Activated CD8-positive, alpha-beta memory T cell treated with anti-CD3 and anti-CD28 coated beads, Interleukin-2, amount 10 ng/mL, durations not matched to agents 7 days and 5 days (primary cell): ENCODE data around the gene ELFN2. TPM values are rescaled to one million over a fixed set of nuclear protein-coding genes. Genes with fewer than 3 reads are reported as not detected.

Source experiments
- ATAC-seq: fragments of 150-1000 bp; cut with Tn5 transposase; one replicate; pipeline ENCODE4 v1.10.0; 2021; ENCODE audit warnings: moderate library complexity
- CTCF ChIA-PET: fragments of 350-600 bp; sonication (Branson Sonifier 250); formaldehyde crosslinking; loops from one replicate; lab custom pipeline; 2021; ENCODE audit warnings: antibody characterized with exemption; lab: Charles Lee
- DNase-seq: peaks from one replicate; pipeline ENCODE4 v3.0.0-alpha.2; 2020
- H3K27ac Mint-ChIP-seq: one replicate; pipeline ENCODE4 v1.8.0; 2021; ENCODE audit warnings: mild to moderate bottlenecking, mixed read lengths
- H3K27me3 Mint-ChIP-seq: one replicate; pipeline ENCODE4 v1.8.0; 2021; ENCODE audit warnings: mixed read lengths
- H3K36me3 Mint-ChIP-seq: one replicate; pipeline ENCODE4 v1.8.0; 2021; ENCODE audit warnings: mild to moderate bottlenecking, mixed read lengths
- H3K4me1 Mint-ChIP-seq: one replicate; pipeline ENCODE4 v1.8.0; 2021; ENCODE audit warnings: mixed read lengths
- H3K4me3 Mint-ChIP-seq: one replicate; pipeline ENCODE4 v1.8.0; 2021; ENCODE audit warnings: mild to moderate bottlenecking, moderate library complexity, mixed read lengths
- H3K9me3 Mint-ChIP-seq: one replicate; pipeline ENCODE4 v1.8.0; 2022; ENCODE audit warnings: low read depth, mixed read lengths
- total RNA-seq, 2 experiments: library from RNA; stranded (reverse); gene quantifications; one replicate each; pipeline ENCODE4 v1.2.3, GENCODE V29; 2021

The ELFN2 gene
- total RNA-seq, 2 experiments from 2014 or later: 0.07 to 0.50 TPM

DNA sequence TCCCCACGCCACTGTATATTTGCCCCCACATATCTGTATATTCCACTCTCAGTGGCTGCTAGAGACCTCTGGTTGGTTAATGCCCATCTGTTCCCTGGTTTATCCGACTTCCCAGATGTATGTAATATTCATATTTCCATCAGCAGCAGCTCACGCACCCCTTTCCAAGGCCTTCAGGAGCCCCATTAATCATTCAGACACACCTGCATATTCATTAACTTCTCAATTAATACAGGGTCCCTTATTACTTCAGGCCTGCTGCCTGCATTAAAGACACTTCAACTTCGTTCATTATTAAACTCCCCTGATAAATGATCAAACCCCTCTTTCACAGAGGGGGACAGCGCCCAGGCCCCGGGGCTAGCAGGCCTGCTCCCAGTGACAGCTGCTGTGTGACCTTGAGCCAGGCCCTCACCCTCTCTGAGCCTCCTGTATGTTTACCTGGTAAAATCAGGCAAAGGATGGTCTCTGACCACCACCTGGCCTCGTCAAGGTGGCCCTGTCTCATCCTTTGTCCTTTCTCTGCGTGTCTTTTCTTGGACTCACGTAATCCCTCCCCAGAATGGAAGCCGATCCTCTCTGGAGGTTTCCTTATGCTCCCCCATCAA is 34.5 kb downstream of the ELFN2 start:
- no peak for ATAC-seq

DNA sequence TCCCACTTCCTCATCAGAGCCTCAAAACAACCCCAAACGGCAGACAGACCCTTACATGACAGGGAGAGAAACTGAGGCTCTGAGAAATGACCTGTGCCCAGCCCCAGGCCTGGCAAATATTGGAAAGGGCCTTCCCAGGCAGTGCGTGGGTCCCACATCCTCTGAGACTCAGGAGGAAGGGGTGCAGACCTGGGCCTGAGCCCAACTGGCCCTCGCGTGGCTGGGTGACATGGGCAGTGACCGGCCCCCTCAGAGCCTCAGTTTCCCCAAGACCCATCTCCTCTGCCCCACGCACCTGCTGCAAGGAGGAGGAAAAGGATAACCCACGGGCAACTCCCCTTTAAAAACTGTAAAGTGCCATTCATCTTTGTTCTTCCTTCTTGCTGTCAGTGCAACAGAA is 35.6 kb downstream of the ELFN2 start:
- no peaks in the 10 kb centered on the region for H3K4me1 Mint-ChIP-seq
- DNase-seq: no peak
- ATAC-seq: no peak
- no peaks in the 10 kb centered on the region for H3K9me3 Mint-ChIP-seq
- peaks cover 2% of the 10 kb centered on the region for H3K27me3 Mint-ChIP-seq
- H3K4me3 Mint-ChIP-seq: no peak overlapping the region
- no peaks in the 10 kb centered on the region for H3K36me3 Mint-ChIP-seq
- H3K27ac Mint-ChIP-seq: no peak overlapping the region
- CTCF ChIA-PET: no interaction called here

More for the DNA sequence above, 34.5 kb downstream of the ELFN2 start:
- H3K27ac Mint-ChIP-seq: no peak overlapping the region
- no peaks in the 10 kb centered on the region for H3K9me3 Mint-ChIP-seq
- no peaks in the 10 kb centered on the region for H3K36me3 Mint-ChIP-seq
- DNase-seq: no peak
- CTCF ChIA-PET: no interaction called here
- H3K4me3 Mint-ChIP-seq: no peak overlapping the region
- H3K4me1 Mint-ChIP-seq: no peaks in the 10 kb centered on the region
- H3K27me3 Mint-ChIP-seq: peaks cover 2% of the 10 kb centered on the region

DNA sequence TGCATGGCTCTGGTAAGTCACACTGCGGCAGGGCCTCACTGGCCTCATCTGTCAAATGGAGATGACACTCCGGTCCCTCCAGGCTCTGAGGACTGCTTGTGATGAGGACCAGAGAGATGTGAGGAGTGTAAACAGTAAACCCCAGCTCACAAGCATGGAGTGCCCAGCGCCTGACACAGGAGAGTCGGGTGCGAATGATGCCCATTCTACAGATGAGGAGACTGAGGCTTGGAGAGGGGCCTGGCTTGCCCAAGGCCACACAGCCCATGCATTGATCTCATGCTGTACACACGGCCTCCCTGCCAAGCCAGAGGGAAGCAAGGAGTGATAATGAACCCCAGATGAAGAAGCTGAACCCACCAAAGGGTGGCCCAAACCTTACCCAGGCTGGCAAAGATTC is 37.2 kb downstream of the ELFN2 start:
- no peak for DNase-seq
- H3K36me3 Mint-ChIP-seq: no peaks in the 10 kb centered on the region
- no peak for ATAC-seq
- H3K4me3 Mint-ChIP-seq: no peak overlapping the region
- H3K27ac Mint-ChIP-seq: no peak overlapping the region
- no peaks in the 10 kb centered on the region for H3K4me1 Mint-ChIP-seq
- H3K27me3 Mint-ChIP-seq: no peaks in the 10 kb centered on the region
- H3K9me3 Mint-ChIP-seq: no peaks in the 10 kb centered on the region
- CTCF ChIA-PET: interaction anchor here (1.1 kb wide), 1 partner anchor 10 kb away, joined by 4 read pairs; no protein-coding TSS in a partner anchor

DNA sequence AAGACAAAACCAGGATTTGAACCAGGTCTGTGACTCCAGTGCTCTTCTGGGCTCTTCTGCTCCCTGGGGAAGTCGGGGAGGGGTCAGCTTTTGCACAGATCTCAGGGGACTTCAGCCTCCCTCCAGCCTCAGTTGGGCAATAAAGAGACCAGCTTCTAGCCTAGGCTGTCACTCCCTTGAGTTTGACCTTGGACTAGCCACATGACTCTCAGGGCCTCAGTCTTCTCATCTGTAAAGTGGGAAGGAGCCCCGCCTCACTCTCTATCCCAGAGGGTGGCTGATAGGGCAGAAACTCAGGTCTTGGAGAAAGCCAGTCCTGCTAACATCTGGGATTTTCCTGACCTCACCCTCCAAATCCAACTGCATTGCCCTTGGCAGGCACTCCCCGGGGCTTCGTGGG is 38.7 kb downstream of the ELFN2 start:
- H3K9me3 Mint-ChIP-seq: no peaks in the 10 kb centered on the region
- no peak overlapping the region for H3K27ac Mint-ChIP-seq
- H3K4me1 Mint-ChIP-seq: no peaks in the 10 kb centered on the region
- no peaks in the 10 kb centered on the region for H3K36me3 Mint-ChIP-seq
- H3K4me3 Mint-ChIP-seq: no peak overlapping the region
- DNase-seq (no peak), ATAC-seq (no peak)
- CTCF ChIA-PET: no interaction called here
- no peaks in the 10 kb centered on the region for H3K27me3 Mint-ChIP-seq

DNA sequence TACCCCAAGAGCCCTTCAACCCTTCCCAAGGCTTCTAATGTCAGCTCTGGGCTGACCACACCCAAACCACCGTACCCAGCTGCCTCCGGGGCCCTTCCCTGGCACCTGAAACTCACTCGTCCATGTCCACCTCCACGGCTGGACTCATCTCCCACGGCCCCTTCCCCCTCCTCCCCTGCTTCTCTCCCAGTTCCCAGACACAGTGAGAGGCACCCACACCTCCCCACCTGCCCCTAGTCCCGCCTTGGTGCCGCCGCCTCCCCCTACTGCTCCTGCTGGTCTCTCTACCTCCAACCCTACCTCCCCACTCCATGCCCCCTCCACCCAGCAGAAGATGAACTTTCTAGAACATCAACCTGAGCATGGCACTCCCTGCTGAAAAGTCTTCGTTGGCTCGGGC is 39.5 kb downstream of the ELFN2 start:
- Mint-ChIP-seq H3K9me3 (no peaks in the 10 kb centered on the region), H3K36me3 (no peaks in the 10 kb centered on the region), H3K27ac (no peak overlapping the region), H3K4me1 (no peaks in the 10 kb centered on the region), H3K27me3 (no peaks in the 10 kb centered on the region), H3K4me3 (no peak overlapping the region)
- ATAC-seq (no peak), DNase-seq (no peak)
- CTCF ChIA-PET: no interaction called here

DNA sequence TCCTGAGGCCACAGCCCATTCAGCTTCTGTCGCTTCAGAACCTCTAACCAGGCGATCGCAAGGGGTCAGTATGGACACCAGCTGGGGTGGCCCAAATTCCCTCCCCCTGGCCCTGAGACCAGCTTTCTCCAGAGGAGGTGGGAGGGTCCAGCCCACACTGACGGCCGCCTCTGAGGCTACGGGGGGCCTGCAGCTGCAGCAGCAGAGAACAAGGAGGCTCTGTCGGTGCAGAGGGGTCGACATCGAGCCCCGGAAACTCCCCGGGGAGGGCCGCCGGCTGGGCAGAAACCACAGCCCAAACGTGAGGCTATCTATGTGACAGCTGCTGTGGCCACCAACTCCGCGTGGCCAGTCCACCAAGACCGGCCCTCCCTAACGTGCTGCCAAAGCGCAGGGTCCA is 40.8 kb downstream of the ELFN2 start:
- Mint-ChIP-seq H3K4me3 (no peak overlapping the region), H3K27me3 (no peaks in the 10 kb centered on the region), H3K36me3 (no peaks in the 10 kb centered on the region), H3K4me1 (no peaks in the 10 kb centered on the region), H3K27ac (no peak overlapping the region), H3K9me3 (no peaks in the 10 kb centered on the region)
- CTCF ChIA-PET: no interaction called here
- ATAC-seq (no peak), DNase-seq (no peak)

DNA sequence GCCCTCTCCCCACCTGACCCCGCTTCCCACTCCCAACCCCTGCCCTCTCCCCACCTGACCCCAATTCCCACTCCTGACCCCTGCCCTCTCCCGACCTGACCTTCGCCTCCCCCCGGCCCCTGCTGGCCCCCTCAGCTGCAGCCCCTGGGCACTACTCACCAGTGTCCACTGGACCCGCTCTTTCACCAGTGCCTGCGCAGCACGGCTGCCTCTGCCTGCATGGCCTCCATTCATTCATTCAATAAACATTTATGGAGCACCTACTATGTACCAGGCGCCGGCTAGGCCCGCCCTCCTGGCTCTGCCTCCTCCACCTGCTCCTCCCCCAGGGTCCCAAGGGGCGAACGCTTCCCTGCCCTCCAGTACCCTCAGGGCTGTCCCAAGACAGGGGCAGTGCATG is 42.6 kb downstream of the ELFN2 start:
- no peaks in the 10 kb centered on the region for H3K36me3 Mint-ChIP-seq
- H3K4me1 Mint-ChIP-seq: no peaks in the 10 kb centered on the region
- no peak for DNase-seq
- peaks cover under 1% of the 10 kb centered on the region for H3K27me3 Mint-ChIP-seq
- CTCF ChIA-PET: no interaction called here
- ATAC-seq: no peak
- no peaks in the 10 kb centered on the region for H3K9me3 Mint-ChIP-seq
- no peak overlapping the region for H3K27ac Mint-ChIP-seq
- H3K4me3 Mint-ChIP-seq: no peak overlapping the region

DNA sequence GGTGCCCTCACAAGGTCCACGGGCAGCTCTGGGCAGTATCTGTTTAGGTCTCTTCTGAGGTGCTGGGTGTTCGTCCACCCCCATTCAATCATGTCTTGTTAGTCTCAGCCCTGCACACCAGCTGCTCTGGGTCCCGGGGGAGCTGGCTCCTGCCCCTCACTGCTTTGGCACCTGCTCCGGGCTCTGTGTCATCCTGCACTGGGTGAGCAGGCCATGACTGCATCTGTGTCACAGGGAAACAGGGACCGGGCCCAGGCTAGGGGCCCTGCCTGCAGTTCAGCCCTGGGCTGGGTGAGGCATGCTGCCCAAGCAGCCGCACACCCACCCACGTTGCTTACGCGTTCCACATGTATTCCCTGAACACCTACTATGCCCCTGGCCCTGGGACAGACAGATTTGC is 43.9 kb downstream of the ELFN2 start:
- H3K27me3 Mint-ChIP-seq: peaks cover 9% of the 10 kb centered on the region
- no peaks in the 10 kb centered on the region for H3K36me3 Mint-ChIP-seq
- no peaks in the 10 kb centered on the region for H3K9me3 Mint-ChIP-seq
- ATAC-seq: no peak
- H3K4me1 Mint-ChIP-seq: no peaks in the 10 kb centered on the region
- no peak overlapping the region for H3K4me3 Mint-ChIP-seq
- no peak overlapping the region for H3K27ac Mint-ChIP-seq
- no peak for DNase-seq
- CTCF ChIA-PET: no interaction called here

DNA sequence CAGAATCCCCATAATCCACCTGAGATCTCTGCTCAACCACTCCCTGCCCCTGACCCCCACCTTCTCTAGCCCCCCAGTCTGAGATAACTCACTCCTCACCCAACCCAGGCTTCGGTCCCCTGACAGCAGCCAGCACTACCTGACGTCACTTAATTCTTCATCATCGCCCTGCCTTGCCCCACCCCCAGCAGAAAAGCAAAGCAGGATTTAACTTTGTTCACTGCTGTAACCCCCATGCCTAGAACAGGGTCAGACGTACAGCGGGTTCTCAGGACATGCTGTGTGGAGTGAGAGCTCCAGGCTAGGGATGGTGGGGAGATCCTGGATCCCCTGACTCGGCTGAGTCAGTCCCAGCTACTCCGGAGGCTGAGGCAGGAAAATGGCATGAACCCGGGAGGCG is 45.8 kb downstream of the ELFN2 start:
- no peak for ATAC-seq
- H3K27ac Mint-ChIP-seq: no peak overlapping the region
- H3K9me3 Mint-ChIP-seq: no peaks in the 10 kb centered on the region
- H3K27me3 Mint-ChIP-seq: peaks cover 18% of the 10 kb centered on the region
- H3K4me1 Mint-ChIP-seq: no peaks in the 10 kb centered on the region
- CTCF ChIA-PET: no interaction called here
- H3K4me3 Mint-ChIP-seq: no peak overlapping the region
- DNase-seq: no peak
- H3K36me3 Mint-ChIP-seq: no peaks in the 10 kb centered on the region

DNA sequence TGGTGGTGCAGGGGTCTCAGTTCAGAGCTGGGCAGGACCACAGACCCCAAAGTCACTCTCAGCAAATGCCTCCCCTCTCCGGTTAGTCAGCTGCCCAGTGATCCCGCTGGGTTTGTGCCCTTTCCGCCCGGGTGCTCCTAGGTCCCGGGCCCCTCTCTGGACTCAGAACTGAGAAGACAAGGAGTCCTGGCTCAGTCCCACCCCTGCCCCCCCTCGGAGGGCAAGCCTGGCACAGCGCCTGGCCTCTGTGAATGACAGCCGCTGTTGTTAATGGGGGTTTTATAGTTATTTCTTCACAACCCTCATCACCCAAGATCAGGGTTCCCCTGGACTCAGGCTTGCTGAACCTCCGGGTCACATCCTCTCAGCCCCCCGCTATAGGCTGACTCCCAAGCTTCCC is 47.6 kb downstream of the ELFN2 start:
- no peak overlapping the region for H3K27ac Mint-ChIP-seq
- peaks cover 20% of the 10 kb centered on the region for H3K27me3 Mint-ChIP-seq
- H3K4me3 Mint-ChIP-seq: no peak overlapping the region
- no peaks in the 10 kb centered on the region for H3K4me1 Mint-ChIP-seq
- CTCF ChIA-PET: no interaction called here
- ATAC-seq (no peak), DNase-seq (no peak)
- H3K36me3 Mint-ChIP-seq: no peaks in the 10 kb centered on the region
- H3K9me3 Mint-ChIP-seq: no peaks in the 10 kb centered on the region

DNA sequence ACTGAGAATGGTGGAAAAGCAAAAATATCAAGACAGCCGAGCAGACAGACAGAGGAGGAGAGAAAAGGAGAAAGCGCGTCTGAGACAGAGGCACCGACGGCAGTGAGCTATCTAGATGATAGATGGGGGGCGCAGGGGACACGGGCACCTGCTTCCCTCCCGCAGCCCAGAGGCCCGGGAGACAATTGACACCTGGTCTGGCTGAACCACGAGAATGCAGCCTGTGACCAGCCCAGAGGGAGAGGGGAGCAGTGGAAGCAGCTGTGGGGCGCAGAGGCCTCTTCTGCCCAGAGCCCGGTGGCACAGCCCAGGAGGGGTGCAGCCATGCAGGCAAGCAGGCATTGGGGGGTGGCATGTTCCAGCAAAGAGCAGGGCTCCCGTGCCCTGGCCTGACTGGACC is 48.2 kb downstream of the ELFN2 start:
- H3K4me1 Mint-ChIP-seq: no peaks in the 10 kb centered on the region
- no peak for ATAC-seq

DNA sequence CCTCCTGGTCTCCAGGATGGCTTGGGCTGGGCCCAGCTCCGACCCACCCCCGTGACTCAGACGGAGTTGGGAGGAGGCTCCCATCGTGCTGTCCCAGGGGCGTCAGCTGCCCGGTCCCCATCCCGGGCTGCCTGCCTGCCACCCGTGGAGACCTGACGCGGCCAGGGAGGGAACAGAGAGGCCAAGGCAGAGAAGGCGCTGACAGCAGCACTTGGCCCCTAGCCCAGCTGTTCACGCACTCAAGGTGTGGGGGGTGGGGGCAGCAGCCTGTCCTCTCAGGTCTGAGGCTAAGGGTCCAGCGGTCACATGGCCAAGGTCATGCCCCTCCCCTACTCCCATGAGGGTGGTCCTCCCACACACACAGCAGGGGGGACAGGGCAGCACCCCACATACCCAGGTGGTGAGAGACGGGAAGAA is 48.6 kb downstream of the ELFN2 start:
- peaks cover 20% of the 10 kb centered on the region for H3K27me3 Mint-ChIP-seq
- H3K4me1 Mint-ChIP-seq: no peaks in the 10 kb centered on the region
- H3K36me3 Mint-ChIP-seq: no peaks in the 10 kb centered on the region
- CTCF ChIA-PET: interaction anchor here (1.3 kb wide), 1 partner anchor 62 kb away, joined by 5 read pairs; no protein-coding TSS in a partner anchor
- no peak overlapping the region for H3K27ac Mint-ChIP-seq
- DNase-seq (no peak), ATAC-seq (no peak)
- no peaks in the 10 kb centered on the region for H3K9me3 Mint-ChIP-seq
- no peak overlapping the region for H3K4me3 Mint-ChIP-seq

More for the DNA sequence above, 48.2 kb downstream of the ELFN2 start:
- DNase-seq: no peak
- H3K9me3 Mint-ChIP-seq: no peaks in the 10 kb centered on the region
- no peaks in the 10 kb centered on the region for H3K36me3 Mint-ChIP-seq
- H3K27me3 Mint-ChIP-seq: peaks cover 20% of the 10 kb centered on the region
- CTCF ChIA-PET: interaction anchor here (1.3 kb wide), 1 partner anchor 62 kb away, joined by 5 read pairs; no protein-coding TSS in a partner anchor
- H3K27ac Mint-ChIP-seq: no peak overlapping the region
- H3K4me3 Mint-ChIP-seq: no peak overlapping the region

DNA sequence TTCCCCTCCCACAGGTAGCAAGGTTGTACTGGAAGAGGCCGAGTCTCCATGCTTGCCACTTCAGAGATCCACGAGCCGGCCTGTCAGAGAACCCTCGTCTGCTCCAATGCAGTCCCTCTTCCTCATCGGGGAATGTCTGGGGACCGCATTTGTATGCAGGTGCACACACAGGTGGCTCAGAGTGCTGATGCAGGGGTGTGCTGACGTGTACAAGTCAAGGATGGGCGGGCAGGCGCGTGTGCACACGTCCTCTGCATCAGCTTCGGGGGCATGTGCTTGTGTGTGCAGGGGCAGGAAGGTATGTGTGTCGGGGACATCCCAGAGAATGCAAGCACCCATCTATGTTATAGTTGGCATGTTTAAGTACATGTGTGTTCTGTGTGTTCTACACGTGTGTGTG is 49.4 kb downstream of the ELFN2 start:
- Mint-ChIP-seq H3K4me1 (no peaks in the 10 kb centered on the region), H3K27ac (no peak overlapping the region), H3K4me3 (no peak overlapping the region), H3K9me3 (no peaks in the 10 kb centered on the region), H3K36me3 (no peaks in the 10 kb centered on the region), H3K27me3 (peaks cover 20% of the 10 kb centered on the region)
- DNase-seq (no peak), ATAC-seq (no peak)
- CTCF ChIA-PET: interaction anchor here (1.3 kb wide), 1 partner anchor 61 kb away, joined by 5 read pairs; no protein-coding TSS in a partner anchor

DNA sequence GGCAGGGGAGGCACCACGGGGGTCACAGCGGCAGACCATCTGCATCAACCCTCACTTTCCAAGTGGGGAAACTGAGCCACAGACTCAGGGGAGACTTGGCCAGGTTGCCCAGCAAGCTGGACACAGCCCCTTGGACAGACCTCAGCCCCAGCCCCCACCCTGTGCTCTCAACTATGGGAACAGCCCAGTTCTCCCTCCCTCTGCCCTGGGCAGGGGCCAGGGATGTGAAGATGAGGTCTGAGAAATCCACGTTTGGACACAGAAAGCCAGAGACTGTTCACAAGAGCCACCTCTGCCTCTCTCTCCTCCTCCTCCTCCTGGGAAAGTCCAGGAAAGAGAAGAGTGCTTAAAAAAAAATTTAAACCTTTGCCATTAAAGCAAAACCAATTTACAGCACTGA is 50.1 kb downstream of the ELFN2 start:
- H3K27me3 Mint-ChIP-seq: peaks cover 20% of the 10 kb centered on the region

More for the DNA sequence above, 50.1 kb downstream of the ELFN2 start:
- ATAC-seq: no peak
- Mint-ChIP-seq H3K4me3 (no peak overlapping the region), H3K4me1 (no peaks in the 10 kb centered on the region), H3K27ac (no peak overlapping the region), H3K9me3 (no peaks in the 10 kb centered on the region), H3K36me3 (no peaks in the 10 kb centered on the region)
- CTCF ChIA-PET: no interaction called here
- no peak for DNase-seq
